ENCODE results near the gene USP4.

Gene USP4

GRCh38 chr3:49295489-49296058 is 44.3 kb downstream of the USP4 start:
- peak; percentile 58 for DNase-seq

GRCh38 chr3:49294343-49294742 is 45.5 kb downstream of the USP4 start:
- no peak for DNase-seq

- DNase-seq, result no peak
Observed at GRCh38 chr3:49283997-49284396, 55.9 kb downstream of the USP4 start.

GRCh38 chr3:49279376-49279775 is 60.5 kb downstream of the USP4 start:
- DNase-seq, result peak; percentile 12

GRCh38 chr3:49278548-49278947 is 61.3 kb downstream of the USP4 start:
- no peak for DNase-seq

GRCh38 chr3:49277383-49277775 is 62.5 kb downstream of the USP4 start:
- DNase-seq, result no peak

GRCh38 chr3:49276475-49277382 is 63.1 kb downstream of the USP4 start, which contains the start of gene C3orf62:
Gene C3orf62, minus strand, starts transcription at chr3:49277232. Its CDS starts 360 bp downstream, at chr3:49276872.
- peak; percentile 87 for DNase-seq

GRCh38 chr3:49273825-49274532 is 65.9 kb downstream of the USP4 start:
- no peak for DNase-seq

GRCh38 chr3:49271047-49271446 is 68.8 kb downstream of the USP4 start:
- no peak for DNase-seq

GRCh38 chr3:49270156-49270500 is 69.7 kb downstream of the USP4 start:
- no peak for DNase-seq

GRCh38 chr3:49269443-49270155 is 70.3 kb downstream of the USP4 start:
- no peak for DNase-seq

GRCh38 chr3:49266410-49267095 is 73.3 kb downstream of the USP4 start:
- no peak for DNase-seq

GRCh38 chr3:49265661-49266386 is 74.0 kb downstream of the USP4 start:
- no peak for DNase-seq

- DNase-seq, result no peak
Observed at GRCh38 chr3:49263159-49263889, 76.5 kb downstream of the USP4 start.

GRCh38 chr3:49260806-49261324 is 79.0 kb downstream of the USP4 start:
- no peak for DNase-seq

- no peak for DNase-seq
Observed at GRCh38 chr3:49257187-49257586, 82.7 kb downstream of the USP4 start.

GRCh38 chr3:49255718-49256511 is 83.9 kb downstream of the USP4 start:
- no peak for DNase-seq

- DNase-seq, result peak; percentile 22
Observed at GRCh38 chr3:49255112-49255511, 84.7 kb downstream of the USP4 start.

GRCh38 chr3:49253512-49253911 is 86.3 kb downstream of the USP4 start:
- no peak for DNase-seq

- DNase-seq, result no peak
Observed at GRCh38 chr3:49248840-49249227, 91.0 kb downstream of the USP4 start.

All from fibroblast of skin of scalp (primary cell).